GM18858 (cell line): ENCODE results near the gene RBM12.
"Not testable (repeated sequence)": the region's sequence is repeated elsewhere in the genome, so short reads cannot be mapped to it uniquely, and the experiment has no call there.

Experiments used
- ATAC-seq: cut with Tn5 transposase; IDR thresholded peaks from one replicate; pipeline ENCODE4 v1.9.1; 2021; ENCODE audit not compliant: unreplicated experiment

The RBM12 gene

GRCh38 chr20:35664466-35665206 is at the start of gene RBM12, which contains the start of gene CPNE1:
RBM12 (minus strand) TSS chr20:35664900; CDS start chr20:35655322, 9,578 bp downstream.
CPNE1 (minus strand) TSS chr20:35664900; CDS start chr20:35632923, 31,977 bp downstream.
- ATAC-seq, result peak; percentile 52

GRCh38 chr20:35714127-35714526 is 49.4 kb upstream of the RBM12 start:
- ATAC-seq, result no peak

GRCh38 chr20:35713120-35713519 is 48.4 kb upstream of the RBM12 start:
- ATAC-seq, result not testable (repeated sequence)

GRCh38 chr20:35711588-35712209 is 47.0 kb upstream of the RBM12 start:
- ATAC-seq, result no peak

- no peak for ATAC-seq
Measured at GRCh38 chr20:35710884-35711587, 46.3 kb upstream of the RBM12 start.

GRCh38 chr20:35710039-35710438 is 45.3 kb upstream of the RBM12 start:
- ATAC-seq, result no peak

- ATAC-seq, result no peak
Measured at GRCh38 chr20:35709259-35709658, 44.6 kb upstream of the RBM12 start.

GRCh38 chr20:35708502-35708901 is 43.8 kb upstream of the RBM12 start:
- no peak for ATAC-seq

GRCh38 chr20:35706591-35707529 is 42.2 kb upstream of the RBM12 start:
- ATAC-seq, result not testable (repeated sequence)

GRCh38 chr20:35705894-35706293 is 41.2 kb upstream of the RBM12 start:
- not testable (repeated sequence) for ATAC-seq

- ATAC-seq, result no peak
Measured at GRCh38 chr20:35704514-35705261, 40.0 kb upstream of the RBM12 start.

- ATAC-seq, result no peak
Measured at GRCh38 chr20:35702824-35703695, 38.4 kb upstream of the RBM12 start.

- ATAC-seq, result no peak
Measured at GRCh38 chr20:35702051-35702823, 37.5 kb upstream of the RBM12 start.

GRCh38 chr20:35700625-35701148 is 36.0 kb upstream of the RBM12 start:
- ATAC-seq, result no peak

- ATAC-seq, result no peak
Measured at GRCh38 chr20:35699957-35700624, 35.4 kb upstream of the RBM12 start.

- peak; percentile 71 for ATAC-seq
Measured at GRCh38 chr20:35699127-35699956, 34.6 kb upstream of the RBM12 start, which contains the start of the genes NFS1 and ROMO1. NFS1 (minus strand) TSS chr20:35699352; CDS start chr20:35699288, 64 bp downstream. ROMO1 (plus strand) TSS chr20:35699405; CDS start chr20:35699633, 228 bp downstream.
